Mucosa of gallbladder (tissue), 1 donor: ENCODE data around the gene DYNLRB1. TPM values are rescaled to one million over a fixed set of nuclear protein-coding genes. Genes with fewer than 3 reads are reported as not detected.

Source experiments
- DNase-seq: peaks from one replicate; pipeline ENCODE4 v3.0.0-alpha.2; 2020; ENCODE audit warnings: low spot score
- total RNA-seq: library from RNA; stranded (reverse); gene quantifications from one replicate; pipeline ENCODE4 v1.2.1, GENCODE V29; 2021
- donor health status: DM: no; HTN: no; CAD: no.

The DYNLRB1 gene
- total RNA-seq, 1 donor from 2014 or later: 143 TPM

DNA sequence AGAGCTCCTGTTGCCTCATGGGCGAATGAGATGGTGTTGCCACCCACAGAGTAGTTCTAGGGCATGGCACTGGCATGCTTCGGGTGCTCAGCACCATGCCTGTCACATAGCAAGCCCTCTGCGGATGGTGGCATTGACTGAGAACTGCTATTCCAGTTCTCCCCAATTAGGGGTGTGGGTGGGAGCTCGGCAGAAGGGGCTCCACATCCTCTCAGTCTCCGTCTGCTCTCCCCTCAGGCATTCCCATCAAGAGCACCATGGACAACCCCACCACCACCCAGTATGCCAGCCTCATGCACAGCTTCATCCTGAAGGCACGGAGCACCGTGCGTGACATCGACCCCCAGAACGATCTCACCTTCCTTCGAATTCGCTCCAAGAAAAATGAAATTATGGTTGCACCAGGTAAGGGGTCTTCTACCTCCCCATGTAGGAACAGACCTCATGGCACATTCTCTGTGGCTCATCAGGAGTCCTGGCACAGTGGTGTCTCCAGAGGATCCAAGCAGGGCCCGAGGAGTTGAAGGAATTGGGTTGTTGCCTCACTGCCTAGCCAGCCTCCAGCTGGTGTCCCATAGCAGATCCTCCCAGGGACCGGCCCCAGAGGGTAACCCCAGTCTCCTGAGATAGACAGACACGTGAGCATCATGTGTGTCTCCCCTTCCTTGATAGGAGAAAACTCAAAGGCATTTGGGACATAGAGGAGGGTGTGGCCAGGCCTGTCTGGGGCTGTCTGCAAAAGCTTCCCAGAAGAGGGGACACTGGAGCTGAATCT lies 18.4 kb downstream of the DYNLRB1 start:
- no peak for DNase-seq

- DNase-seq: no peak
Observed at GRCh38 chr20:34535301-34535840, 19.1 kb downstream of the DYNLRB1 start.

DNA sequence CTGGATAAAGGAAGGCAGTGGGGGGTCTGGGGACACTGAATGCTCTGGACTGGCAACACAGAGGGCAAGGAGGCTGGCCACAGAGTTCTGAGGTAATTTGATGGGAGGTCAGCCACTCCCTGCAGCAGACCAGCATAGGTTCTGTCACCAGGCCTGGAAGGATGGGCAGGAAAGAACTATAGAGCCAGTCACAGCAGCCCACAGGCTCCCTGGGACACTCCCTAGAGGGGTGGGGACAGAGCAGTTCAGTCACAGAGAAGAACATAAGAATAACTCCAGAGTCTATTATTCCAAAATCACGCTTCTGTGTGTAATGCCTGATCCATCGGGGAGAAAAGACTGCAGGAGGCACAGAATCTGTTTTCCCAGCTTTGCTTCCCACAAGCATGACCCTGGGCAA lies 19.6 kb downstream of the DYNLRB1 start:
- no peak for DNase-seq

DNA sequence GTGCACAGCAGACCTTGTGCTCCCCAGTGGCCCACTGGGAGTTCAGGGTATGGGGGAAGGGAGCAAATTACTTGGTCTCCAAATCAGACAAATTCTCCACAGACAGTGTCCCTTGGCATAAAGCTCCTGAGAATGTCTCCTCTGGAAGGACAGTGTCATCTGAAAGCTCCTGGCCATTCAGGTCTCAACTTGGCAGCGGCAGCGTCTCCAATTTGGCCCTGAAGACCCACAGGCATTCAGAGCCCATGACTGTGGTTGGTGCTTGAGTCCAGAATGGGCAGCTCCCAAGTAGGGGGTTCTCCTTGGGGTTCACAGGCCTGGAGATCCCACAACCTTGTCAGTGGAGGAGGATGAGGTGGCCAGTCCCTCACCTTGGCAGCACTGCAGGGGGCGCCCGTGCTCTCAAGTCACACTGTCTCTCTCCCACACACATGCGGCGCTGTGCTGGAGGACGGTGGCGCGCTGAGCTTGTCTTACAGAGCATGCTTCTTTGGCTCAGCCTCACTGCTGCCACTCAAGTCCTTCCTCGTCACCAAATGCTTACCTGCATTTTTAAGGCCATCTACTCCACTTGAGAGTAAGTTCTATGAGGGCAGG lies 20.7 kb downstream of the DYNLRB1 start:
- peak; percentile 29 for DNase-seq

DNA sequence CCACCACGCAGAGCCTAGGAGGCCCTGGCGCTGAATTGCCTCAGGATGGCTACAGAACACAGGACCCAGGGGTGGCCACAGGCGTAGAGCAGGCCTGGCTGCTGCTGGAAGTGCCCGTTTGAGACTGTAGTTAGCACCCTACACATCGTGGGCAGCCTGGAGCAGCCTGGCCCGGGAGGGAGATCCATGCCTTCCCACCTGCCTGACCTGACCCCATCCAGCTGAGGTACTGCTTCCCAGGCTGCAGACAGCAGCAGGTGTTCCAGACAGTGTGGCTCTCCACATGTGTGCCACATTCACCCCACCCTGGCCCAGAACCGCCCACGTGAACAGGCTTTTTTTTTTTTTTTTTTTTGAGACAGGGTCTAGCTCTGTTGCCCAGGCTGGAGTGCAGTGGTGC lies 21.4 kb downstream of the DYNLRB1 start:
- no peak for DNase-seq

DNA sequence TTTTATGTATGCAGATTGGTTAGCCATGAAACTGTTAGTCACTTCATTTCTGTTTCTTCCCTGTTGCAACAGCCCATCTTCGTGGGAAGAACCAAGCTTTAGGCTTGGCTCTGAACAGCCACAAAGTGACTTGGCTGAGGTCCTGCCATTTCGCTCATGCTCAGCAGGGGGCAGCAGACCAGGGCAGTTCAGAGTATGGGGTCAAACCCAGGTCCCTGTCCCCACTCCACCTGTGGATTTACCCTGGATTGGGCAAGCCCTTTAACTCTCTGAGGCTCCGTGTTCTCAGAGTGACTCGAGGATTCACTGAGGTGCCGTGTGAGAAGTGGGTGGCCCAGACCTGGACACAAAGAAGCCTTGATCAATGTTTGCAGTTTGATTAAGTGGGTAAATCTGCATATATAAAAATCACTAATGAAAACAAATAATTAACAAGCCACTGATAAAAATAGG lies 22.5 kb downstream of the DYNLRB1 start:
- peak; percentile 40 for DNase-seq

- no peak for DNase-seq
Observed at GRCh38 chr20:34539756-34540155, 23.5 kb downstream of the DYNLRB1 start.

DNA sequence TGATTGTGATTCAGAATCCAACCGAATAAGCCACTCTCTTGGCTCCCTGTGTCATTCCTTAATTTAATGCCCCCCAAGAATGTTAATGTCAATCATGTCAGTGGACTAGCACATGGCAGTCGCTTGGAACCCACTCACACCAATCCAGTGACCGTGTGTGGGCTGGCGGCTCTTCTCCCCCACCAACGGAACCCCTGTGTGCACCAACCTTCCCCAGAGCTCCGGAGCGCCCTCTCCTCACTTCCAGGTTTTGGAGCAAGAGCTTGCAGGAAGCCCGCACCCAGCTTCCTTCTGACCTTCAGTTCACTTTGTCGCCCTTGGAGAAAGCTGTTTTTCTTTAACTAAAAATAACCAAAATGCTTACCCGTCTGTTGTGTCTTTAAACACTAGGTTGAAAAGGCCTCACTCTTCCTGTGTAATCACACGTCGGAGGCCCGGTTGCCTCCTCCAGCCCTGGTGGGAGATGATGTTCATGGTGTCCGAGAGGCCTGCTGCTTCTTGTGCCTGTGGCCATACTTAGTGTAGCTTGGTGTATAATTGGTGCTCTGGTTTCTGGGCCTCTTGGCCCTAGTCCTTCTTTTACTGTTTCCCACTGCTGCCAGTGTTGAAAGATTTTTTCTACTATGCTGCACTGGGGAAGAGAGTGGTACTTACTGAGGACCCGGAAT lies 24.5 kb downstream of the DYNLRB1 start:
- DNase-seq: no peak

DNA sequence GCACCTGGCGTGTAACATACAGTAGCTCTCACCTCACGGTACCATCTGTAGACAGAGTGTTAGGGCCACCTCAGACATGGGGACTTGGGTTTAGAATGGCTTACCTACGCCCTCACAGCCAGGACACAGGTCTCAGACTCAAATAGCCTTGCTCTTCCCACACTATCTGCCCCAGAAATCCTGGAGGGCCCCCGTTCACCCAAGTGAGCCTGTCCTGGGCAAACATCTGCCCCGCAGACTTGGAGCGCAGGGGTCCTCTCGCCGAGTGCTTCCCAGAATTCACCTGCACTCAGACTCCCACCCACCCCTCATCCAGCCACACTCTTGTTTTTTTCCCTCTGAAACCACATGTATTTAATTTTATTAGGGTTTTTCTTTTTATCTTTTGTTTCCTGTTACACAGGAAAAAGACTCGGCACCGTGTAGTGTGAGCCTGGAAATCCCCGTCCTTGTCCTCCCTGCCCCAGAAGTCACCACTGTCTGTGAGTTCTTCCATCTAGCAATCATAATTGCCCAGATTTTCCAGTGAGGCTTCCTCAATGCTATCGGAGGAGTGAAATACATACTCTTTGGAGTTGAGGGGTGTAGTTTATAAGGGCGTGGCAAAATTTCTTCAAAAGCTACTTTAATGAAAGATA lies 25.2 kb downstream of the DYNLRB1 start:
- no peak for DNase-seq

DNA sequence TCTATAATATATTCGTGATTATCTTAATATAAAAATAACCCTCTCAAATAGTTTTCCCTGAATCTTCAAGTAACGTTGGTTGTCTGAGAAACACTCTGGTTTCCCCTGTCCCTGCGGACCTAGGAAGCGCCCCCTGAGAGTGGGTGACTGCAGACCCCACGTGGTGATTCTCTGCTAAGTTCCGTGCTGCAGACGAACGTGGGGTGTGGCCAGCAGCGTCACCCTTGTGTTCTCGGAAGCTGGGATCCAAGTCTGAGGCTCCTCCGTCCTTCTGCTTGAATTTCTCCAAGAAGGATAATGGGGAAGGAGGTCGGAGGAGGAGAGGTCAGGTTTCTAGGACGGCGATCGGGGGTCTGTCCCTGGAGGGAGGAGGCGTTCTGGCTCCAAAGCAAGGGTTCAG lies 25.7 kb downstream of the DYNLRB1 start:
- DNase-seq: no peak

DNA sequence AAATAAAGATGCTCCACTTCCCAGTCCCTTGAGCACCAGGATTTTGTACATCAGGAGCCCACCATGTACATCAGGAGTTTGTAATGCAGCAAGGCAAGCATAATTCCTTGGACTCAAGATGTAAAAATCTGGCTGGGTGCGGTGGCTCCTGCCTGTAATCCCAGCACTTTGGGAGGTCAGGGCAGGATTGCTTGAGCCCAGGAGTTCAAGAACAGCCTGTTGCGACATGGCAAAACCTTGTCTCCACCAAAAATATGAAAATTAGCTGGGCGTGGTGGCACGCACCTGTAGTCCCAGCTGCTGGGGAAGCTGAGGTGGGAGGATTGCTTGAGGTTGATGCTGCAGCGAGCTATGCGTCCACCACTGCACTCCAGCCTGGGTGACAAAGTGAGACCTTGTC lies 26.2 kb downstream of the DYNLRB1 start:
- DNase-seq: no peak

- DNase-seq: no peak
Observed at GRCh38 chr20:34543463-34544056, 27.3 kb downstream of the DYNLRB1 start.

DNA sequence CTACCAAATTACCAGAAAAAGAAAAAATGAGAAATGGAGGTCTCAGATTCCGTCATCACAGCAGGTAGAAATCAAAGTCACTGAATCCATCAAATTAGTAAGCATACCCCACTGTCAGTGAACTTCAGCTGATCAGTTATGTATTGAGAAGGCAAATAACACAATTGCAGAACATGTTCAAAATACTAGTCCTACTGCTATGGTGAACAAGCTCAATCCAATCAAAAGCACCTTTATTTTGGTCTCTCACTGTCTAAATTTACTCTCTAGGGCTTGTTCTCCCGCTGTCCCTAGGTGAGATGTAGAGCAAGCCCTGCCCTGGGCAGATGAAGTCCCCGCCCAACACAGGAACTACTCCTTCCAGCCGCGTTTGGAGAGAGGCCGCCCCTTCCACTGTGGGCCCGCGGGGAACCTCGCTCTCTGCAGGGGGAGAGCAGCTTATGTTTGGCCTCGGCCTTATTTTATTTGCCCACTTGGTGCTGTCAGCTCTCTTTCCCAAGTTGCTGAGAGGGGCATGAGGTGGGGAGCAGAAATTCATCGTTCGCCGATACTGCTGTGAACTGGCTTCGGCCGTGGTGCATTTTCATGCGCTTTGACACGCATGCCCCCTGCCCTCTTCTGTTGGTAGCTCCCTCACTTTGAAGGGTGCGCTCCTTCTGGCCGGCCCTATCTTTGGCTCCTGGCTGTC lies 28.0 kb downstream of the DYNLRB1 start:
- no peak for DNase-seq

DNA sequence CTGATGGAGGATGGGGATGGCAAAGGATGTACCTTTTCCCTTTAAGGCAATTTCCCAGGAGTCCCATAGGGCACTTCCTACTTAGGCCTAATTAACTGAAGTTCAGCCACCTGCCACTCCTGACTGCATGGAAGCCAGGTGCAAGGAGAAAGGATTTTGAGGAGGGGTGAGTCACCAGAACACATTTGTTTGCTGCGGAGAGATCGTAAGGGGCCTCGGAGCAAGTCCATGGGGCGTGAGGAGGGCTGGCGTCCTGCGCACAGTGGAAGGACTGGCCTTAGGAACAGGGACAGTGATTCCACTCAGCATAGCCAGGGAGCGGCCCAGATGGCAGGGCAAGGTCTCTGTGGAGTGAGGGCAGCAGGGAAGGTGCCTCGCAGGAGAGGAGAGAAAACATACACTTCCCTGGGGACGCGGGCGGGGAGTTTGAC lies 30.5 kb downstream of the DYNLRB1 start:
- no peak for DNase-seq

DNA sequence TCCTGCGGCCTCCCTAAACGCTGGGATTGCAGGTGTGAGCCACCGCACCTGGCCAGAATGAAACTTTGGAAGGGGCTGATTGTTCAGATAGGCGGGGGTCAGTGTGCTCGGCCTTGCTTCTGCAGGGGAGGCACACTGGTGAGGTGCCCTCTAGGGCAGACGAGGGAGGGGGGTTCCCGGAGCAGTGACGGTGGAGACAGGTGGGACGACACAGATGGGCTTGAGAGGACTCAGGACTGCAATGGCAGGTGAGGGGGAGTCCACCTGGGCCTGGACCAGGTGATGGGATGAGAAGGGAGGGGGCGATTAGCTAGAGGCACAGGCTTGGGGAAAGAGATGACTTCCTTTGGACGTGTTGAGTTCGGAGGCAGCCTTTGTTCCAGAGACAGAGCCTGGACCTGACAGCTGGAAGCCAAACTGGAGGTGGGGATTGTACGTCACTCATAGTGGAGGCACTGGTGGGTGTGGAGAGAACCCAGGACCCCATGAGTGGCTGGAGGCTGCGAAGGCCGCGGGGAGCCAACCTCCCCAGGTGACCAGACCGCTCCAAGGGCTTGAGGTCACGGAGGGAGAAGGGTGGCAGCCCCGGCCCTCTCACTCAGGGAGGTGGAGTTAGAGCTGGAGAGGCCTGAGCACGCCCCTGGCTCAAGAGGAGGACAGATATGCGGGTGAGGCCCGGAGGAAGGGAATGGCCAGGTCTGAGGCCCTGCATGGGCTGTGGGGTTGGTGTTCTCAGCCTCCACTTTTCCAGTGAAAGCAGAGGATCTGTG lies 31.8 kb downstream of the DYNLRB1 start:
- no peak for DNase-seq

GRCh38 chr20:34549291-34549928 lies 33.2 kb downstream of the DYNLRB1 start:
- no peak for DNase-seq

GRCh38 chr20:34549929-34550305 lies 33.7 kb downstream of the DYNLRB1 start:
- DNase-seq: no peak

DNA sequence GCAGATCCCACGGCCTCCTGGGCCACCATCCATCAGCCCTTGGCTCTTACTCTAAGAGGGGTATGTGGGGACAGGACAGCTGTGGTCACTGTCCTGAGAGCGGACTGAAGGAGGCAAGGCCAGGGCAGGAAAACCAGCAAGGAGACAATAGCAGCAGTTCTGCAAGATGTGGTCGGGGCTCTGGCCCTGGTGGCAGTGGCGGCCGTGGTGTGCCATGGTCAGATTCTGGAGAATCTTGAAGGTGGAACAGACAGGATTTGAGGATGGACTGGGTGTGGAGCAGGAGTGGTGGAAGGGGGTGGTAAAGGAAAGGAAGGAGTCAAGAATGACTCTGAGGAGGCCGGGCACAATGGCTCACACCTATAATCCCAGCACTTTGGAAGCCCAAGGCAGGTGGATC lies 36.3 kb downstream of the DYNLRB1 start:
- no peak for DNase-seq

- no peak for DNase-seq
Observed at GRCh38 chr20:34553366-34553867, 37.2 kb downstream of the DYNLRB1 start.

- DNase-seq: no peak
Observed at GRCh38 chr20:34557936-34558319, 41.7 kb downstream of the DYNLRB1 start.
